Heart right ventricle (tissue), 16 donors: ENCODE measurements around the gene EMC8. TPM values are rescaled to one million over a fixed set of nuclear protein-coding genes. Genes with fewer than 3 reads are reported as not detected.

ENCODE experiments used
- ATAC-seq, 8 donors: fragments of 200-7000 bp; cut with Tn5 transposase; one replicate each; pipeline ENCODE4 v1.9.1; 2020; ENCODE audit warnings: mild to moderate bottlenecking in 8 of 8, moderate library complexity in 8 of 8, moderate number of reproducible peaks in 1 of 8
- DNase-seq, 2 donors: peaks; one replicate each; pipeline ENCODE4 v3.0.0-alpha.2; 2020
- H3K27ac ChIP-seq, 10 donors: fragments of 200-600 bp; sonication (generic) in 2 of 10; one replicate each; pipeline versions ENCODE4 v1.5.0 to v1.8.0; 2020 to 2022; ENCODE audit warnings: mild to moderate bottlenecking in 3 of 10
- H3K27me3 ChIP-seq, 7 donors: fragments of 200-600 bp; one replicate each; pipeline ENCODE4 v1.8.0; 2021 to 2022; ENCODE audit warnings: mild to moderate bottlenecking in 2 of 7
- H3K36me3 ChIP-seq, 9 donors: fragments of 200-600 bp; sonication (generic) in 1 of 9; one replicate each; pipeline versions ENCODE4 v1.5.0 to v1.8.0; 2020 to 2022; ENCODE audit warnings: mild to moderate bottlenecking in 2 of 9
- H3K4me1 ChIP-seq, 9 donors: fragments of 200-600 bp; sonication (generic) in 1 of 9; one replicate each; pipeline versions ENCODE4 v1.5.0 to v1.8.0; 2020 to 2022; ENCODE audit warnings: mild to moderate bottlenecking in 4 of 9
- H3K4me3 ChIP-seq, 10 donors: fragments of 200-600 bp; sonication (generic) in 2 of 10; one replicate each; pipeline versions ENCODE4 v1.5.0 to v1.8.0; 2020 to 2022; ENCODE audit warnings: mild to moderate bottlenecking in 7 of 10, moderate library complexity in 2 of 10
- H3K9me3 ChIP-seq, 11 donors: fragments of 200-600 bp in 10 of 11; sonication (generic) in 2 of 11; one replicate each; pipeline versions ENCODE4 v1.5.0 to v1.8.0; 2013 to 2022; ENCODE audit warnings: mild to moderate bottlenecking in 2 of 11, control low read depth in 1 of 11, moderate library complexity in 1 of 11
- CTCF ChIP-seq, 9 donors: fragments of 200-600 bp; sonication (generic) in 2 of 9; IDR thresholded peaks; one replicate each; pipeline versions ENCODE4 v1.5.0 to v1.8.0; 2021 to 2022; ENCODE audit warnings: antibody characterized with exemption in 9 of 9, mild to moderate bottlenecking in 5 of 9, moderate library complexity in 1 of 9
- WGBS, 2 donors: extraction: QIAGEN DNeasy Blood & Tissue Kit; methylation state at CpG; one replicate each; pipeline ENCODE4 v1.1.7; 2013; ENCODE audit warnings: inconsistent platforms in 1 of 2; 5-methylcytosine and 5-hydroxymethylcytosine counted together
- intact Hi-C, 10 donors: fragments of 100-400 bp; cut with DNase I; formaldehyde crosslinking; loops; one replicate each; pipeline versions ENCODE4 v1.11.1 to v1.14.2; 2022
- polyA plus RNA-seq, 2 donors: library from polyadenylated mRNA; stranded (reverse); fragments of 200-250 nt; gene quantifications; one replicate each; pipeline ENCODE4 v1.2.3, GENCODE V29; 2013
- total RNA-seq, 10 donors: library from RNA; stranded (reverse); fragmentation: NEBNext Ultra II Directional in 3 of 10; extraction: Animal tissue kit (Norgen Biotek cat#: 25700) in 3 of 10; gene quantifications; one replicate each; pipeline versions ENCODE4 v1.2.1 to v1.2.4, GENCODE V29; 2021 to 2023
- donor health status: Arrhythmogenic right ventricular cardiomyopathy.
- donor health status: ischemic (EF 13 %, LVEDD 7.1; RV severe dilation, severe dysfunction).
- donor health status: healthy with polysubstance abuse.
- donor health status: DM: no; HTN: yes; CAD: no.
- donor health status: DM: no; HTN: no; CAD: no.
- donor health status: ischemic (EF 25% LVEDD 6.9; RV normal size, moderate dysfunction).
- donor health status: ischemic (EF 25% LVEDD 5.7; RV mildly dilated, moderate dysfunction).
- donor health status: healthy.
- donor health status: DM: yes; HTN: yes; CAD: no.
- donor health status: Ischemic cardiomyopathy.
- donor health status: ischemic (EF 35%, LVEDD 5.7; RV mildly dilated, moderate dysfunction).
- donor health status: nonischemic (EF 11% LVEDD 7.7; RV severe dilation, severe dysfunction).
- donor health status: DM: yes; HTN: yes; CAD: no.
- donor health status: PGD.
- donor health status: ischemic (EF 29% LVEDD 5.4; RV normal size, mild dysfunction).
- donor health status: nonischemic (EF 23%, LVEDD 6.1; RV moderate dilation, normal function).

EMC8 gene
- total and polyA plus RNA-seq, 12 donors: 6.2 to 29.0 (median 25.3) TPM

- ATAC-seq (no peak), DNase-seq (no peak)
- Histone ChIP-seq H3K27me3 (no peaks in the 10 kb centered on the region), H3K27ac (no peak overlapping the region), H3K4me1 (peaks cover 0 to 23% (median 3%) of the 10 kb centered on the region in 9 donors), H3K36me3 (peaks cover 0 to 86% (median 28%) of the 10 kb centered on the region in 9 donors), H3K4me3 (no peak overlapping the region), H3K9me3 (no peaks in the 10 kb centered on the region)
- 88 to 93% methylated on average over 10 of the region's 10 CpGs for WGBS, 2 donors
- TF ChIP-seq CTCF (IDR thresholded peaks at IDR 0.05): no peak
- intact Hi-C loops: no loop called here
Observed at GRCh38 chr16:85781156-85781555, 18.2 kb downstream of the EMC8 start.

GRCh38 chr16:85780281-85780680, 19.1 kb downstream of the EMC8 start:
- H3K36me3 ChIP-seq: peaks cover 0 to 86% (median 25%) of the 10 kb centered on the region in 9 donors

GRCh38 chr16:85778873-85779272, 20.5 kb downstream of the EMC8 start:
- WGBS, 2 donors: 75 to 76% methylated on average over 12 of the region's 12 CpGs
- no peaks in the 10 kb centered on the region for H3K27me3 ChIP-seq
- H3K27ac ChIP-seq: peak overlapping the region in 2 of 10 donors; percentile 4 to 57
- peak in 2 of 8 donors; percentile 36 to 52 for ATAC-seq
- H3K4me3 ChIP-seq: no peak overlapping the region
- no peaks in the 10 kb centered on the region for H3K9me3 ChIP-seq
- H3K4me1 ChIP-seq: peaks cover 0 to 23% (median 3%) of the 10 kb centered on the region in 9 donors
- intact Hi-C loops: no loop called here
- DNase-seq: no peak
- TF ChIP-seq CTCF (IDR thresholded peaks at IDR 0.05): no peak
- peaks cover 0 to 73% (median 25%) of the 10 kb centered on the region in 9 donors for H3K36me3 ChIP-seq

More at GRCh38 chr16:85780281-85780680, 19.1 kb downstream of the EMC8 start:
- ATAC-seq (no peak), DNase-seq (no peak)
- Histone ChIP-seq H3K27me3 (no peaks in the 10 kb centered on the region), H3K9me3 (no peaks in the 10 kb centered on the region), H3K27ac (no peak overlapping the region), H3K4me3 (no peak overlapping the region), H3K4me1 (peaks cover 0 to 23% (median 3%) of the 10 kb centered on the region in 9 donors)
- 92 to 96% methylated on average over 26 of the region's 26 CpGs for WGBS, 2 donors
- TF ChIP-seq CTCF (IDR thresholded peaks at IDR 0.05): no peak
- intact Hi-C loops: no loop called here

GRCh38 chr16:85777583-85778310, 21.6 kb downstream of the EMC8 start:
- no peak for DNase-seq
- Histone ChIP-seq H3K4me1 (peaks cover 0 to 21% (median 3%) of the 10 kb centered on the region in 9 donors), H3K9me3 (no peaks in the 10 kb centered on the region), H3K4me3 (no peak overlapping the region), H3K27me3 (no peaks in the 10 kb centered on the region), H3K36me3 (peaks cover 0 to 69% (median 25%) of the 10 kb centered on the region in 9 donors), H3K27ac (peak overlapping the region in 2 of 10 donors; percentile 2 to 46)
- WGBS, 2 donors: 74 to 78% methylated on average over 4 of the region's 4 CpGs
- ATAC-seq: no peak
- intact Hi-C loops: no loop called here
- no peak for TF ChIP-seq CTCF (IDR thresholded peaks at IDR 0.05)
